ENCODE data around the gene TTL.

TTL gene

DNA sequence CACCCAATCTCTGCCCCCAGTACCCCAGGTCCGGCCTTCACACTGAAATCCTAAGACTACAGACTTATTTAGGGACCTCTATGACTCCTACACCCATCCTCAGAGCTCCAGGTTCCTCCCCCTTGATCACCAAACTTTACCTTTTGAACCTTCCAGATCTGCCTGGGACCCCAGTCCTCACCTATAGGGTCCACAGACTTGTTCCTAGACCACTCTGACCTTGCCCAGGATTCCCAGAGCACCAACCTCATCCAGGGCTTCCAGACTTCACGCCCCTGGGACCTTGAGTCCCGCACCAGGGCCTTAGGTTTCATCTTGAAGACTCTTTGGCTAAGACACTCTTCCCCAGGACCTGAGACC, 102.9 kb downstream of the TTL start:
- no peak for DNase-seq

- no peak for DNase-seq
Measured at GRCh38 chr2:112585400-112585799, 103.4 kb downstream of the TTL start.

- no peak for DNase-seq
Measured at GRCh38 chr2:112585873-112586464, 104.0 kb downstream of the TTL start.

GRCh38 chr2:112588611-112589045, 106.7 kb downstream of the TTL start:
- DNase-seq = no peak

All from retina (tissue), 1 donor.